22Rv1 (cell line): Measurements from ENCODE around the gene CFAP126.
"Not testable (repeated sequence)": the region's sequence is repeated elsewhere in the genome, so short reads cannot be mapped to it uniquely, and the experiment has no call there.

Source experiments
- H3K27ac ChIP-seq: fragments of 450-650 bp; 2 replicates; pipeline ENCODE4 v1.5.1; 2017
- CTCF ChIP-seq: fragments of 450-650 bp; IDR thresholded peaks from 2 replicates; pipeline ENCODE4 v1.5.1; 2017; ENCODE audit warnings: mild to moderate bottlenecking
- ZFX ChIP-seq: fragments of 450-650 bp; IDR thresholded peaks from 2 replicates; pipeline ENCODE4 v1.6.1; 2017; ENCODE audit warnings: antibody characterized with exemption, borderline replicate concordance

CFAP126 gene

DNA sequence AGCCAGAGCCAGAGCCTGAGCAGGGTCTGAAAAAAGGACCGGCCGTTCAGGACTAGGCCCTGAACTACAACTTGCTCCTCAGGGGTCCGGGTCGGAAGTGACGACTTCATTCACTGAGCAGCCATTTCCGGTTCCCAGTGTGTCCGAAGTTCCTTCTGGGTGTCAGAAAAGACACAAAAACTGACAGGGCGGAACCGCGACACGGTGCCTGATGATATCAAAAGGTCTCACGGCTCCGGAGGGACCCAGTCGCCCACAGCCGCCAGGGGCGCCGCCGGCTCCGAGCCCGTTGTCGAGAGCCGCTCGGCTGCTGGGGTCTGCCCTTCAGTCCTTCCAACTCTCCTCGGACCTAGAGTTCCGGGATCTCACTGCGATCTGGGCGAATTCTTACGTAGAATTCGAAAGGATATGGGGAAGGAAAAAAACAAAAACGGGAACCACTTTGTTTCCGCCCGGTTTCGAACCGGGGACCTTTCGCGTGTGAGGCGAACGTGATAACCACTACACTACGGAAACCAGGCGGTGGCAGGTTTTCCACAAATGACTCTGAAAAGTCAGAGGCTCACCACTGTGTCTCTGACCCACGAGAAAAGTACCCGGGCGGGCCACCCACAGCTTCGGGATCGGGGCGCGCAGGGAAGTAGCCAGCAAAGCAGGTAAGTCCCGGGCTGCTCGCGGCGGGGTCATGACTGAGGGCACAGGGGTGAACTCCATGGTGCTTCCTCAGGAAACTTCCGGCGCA lies 31.8 kb upstream of the CFAP126 start:
- TF ChIP-seq CTCF = peak; percentile 79
- no peak for TF ChIP-seq ZFX

GRCh38 chr1:161398900-161399256 lies 31.2 kb upstream of the CFAP126 start:
- H3K27ac ChIP-seq = peak overlapping the region; percentile 99
- TF ChIP-seq CTCF (no peak), ZFX (no peak)

More for the DNA sequence above, 31.8 kb upstream of the CFAP126 start:
- peak overlapping the region; percentile 99 for H3K27ac ChIP-seq

- H3K27ac ChIP-seq = not testable (repeated sequence)
Measured at GRCh38 chr1:161397038-161397437, 29.4 kb upstream of the CFAP126 start.

- TF ChIP-seq CTCF = no peak
- TF ChIP-seq ZFX = no peak
- H3K27ac ChIP-seq = no peak overlapping the region
Measured at GRCh38 chr1:161393151-161393550, 25.5 kb upstream of the CFAP126 start.

- TF ChIP-seq CTCF = no peak
- TF ChIP-seq ZFX = no peak
- no peak overlapping the region for H3K27ac ChIP-seq
Measured at GRCh38 chr1:161391611-161392010, 23.9 kb upstream of the CFAP126 start.

DNA sequence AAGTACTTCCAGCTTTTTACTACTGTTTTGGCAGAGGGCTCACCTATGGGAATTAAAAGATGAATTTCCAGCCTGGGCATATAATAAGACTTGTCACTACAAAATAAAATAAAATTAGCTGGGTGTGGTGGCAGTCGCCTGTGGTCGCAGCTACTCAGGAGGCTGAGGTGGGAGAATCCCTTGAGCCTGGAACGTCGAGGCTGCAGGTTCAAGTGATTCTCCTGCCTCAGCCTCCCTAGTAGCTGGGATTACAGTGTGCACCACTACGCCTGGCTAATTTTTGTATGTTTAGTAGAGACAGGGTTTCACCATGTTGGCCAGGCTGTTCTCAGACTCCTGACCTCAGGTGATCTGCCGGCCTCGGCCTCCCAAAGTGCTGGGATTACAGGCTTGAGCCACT lies 23.5 kb upstream of the CFAP126 start:
- not testable (repeated sequence) for H3K27ac ChIP-seq

DNA sequence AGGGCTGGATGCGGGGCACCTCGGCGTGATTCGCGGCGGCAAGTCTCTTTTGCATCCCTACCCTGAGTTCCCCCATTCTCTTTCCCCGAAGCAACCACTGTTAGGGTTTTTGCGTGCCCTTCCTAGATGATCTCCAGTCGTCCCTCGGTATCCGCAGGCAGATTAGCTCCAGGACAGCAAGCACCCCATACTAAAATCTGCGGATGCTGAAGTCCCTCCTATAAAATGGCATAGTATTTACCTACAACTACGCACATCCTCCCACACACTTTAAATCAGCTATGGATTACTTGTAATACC lies 22.8 kb upstream of the CFAP126 start:
- H3K27ac ChIP-seq = no peak overlapping the region; the same call in 1 of the 2 replicates
- TF ChIP-seq ZFX = no peak
- no peak for TF ChIP-seq CTCF

- H3K27ac ChIP-seq = peak overlapping the region; percentile 72
- no peak for TF ChIP-seq ZFX
- TF ChIP-seq CTCF = no peak
Measured at GRCh38 chr1:161389691-161390558, 22.2 kb upstream of the CFAP126 start.

DNA sequence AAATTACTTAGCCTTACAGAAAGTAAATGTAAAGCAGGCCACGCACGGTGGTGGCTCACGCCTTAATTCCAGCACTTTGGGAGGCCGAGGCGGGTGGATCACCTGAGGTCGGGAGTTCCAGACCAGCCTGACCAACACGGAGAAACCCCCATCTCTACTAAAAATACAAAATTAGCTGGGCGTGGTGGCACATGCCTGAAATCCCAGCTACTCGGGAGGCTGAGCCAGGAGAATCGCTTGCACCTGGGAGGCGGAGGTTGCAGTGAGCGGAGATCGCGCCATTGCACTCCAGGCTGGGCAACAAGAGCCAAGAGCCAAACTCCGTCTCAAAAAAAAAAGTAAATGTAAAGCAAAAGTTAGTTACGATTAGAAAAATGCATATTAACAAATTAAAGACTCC lies 21.5 kb upstream of the CFAP126 start:
- peak overlapping the region; percentile 72 for H3K27ac ChIP-seq
